Natural killer cell (primary cell): ENCODE measurements around the gene FBXW4. TPM values are rescaled to one million over a fixed set of nuclear protein-coding genes. Genes with fewer than 3 reads are reported as not detected.

Experiments
- ATAC-seq, 3 donors: fragments of 150-1000 bp in 2 of 3; fragments of 200-7000 bp in 1 of 3; cut with Tn5 transposase; 1 replicate in 1 of 3; 2 replicates in 2 of 3; pipeline ENCODE4 v1.10.0; 2021; ENCODE audit warnings: mild to moderate bottlenecking in 2 of 3, moderate library complexity in 2 of 3
- DNase-seq, 2 donors: peaks; one replicate each; pipeline versions ENCODE4 v3.0.0 to v3.0.0-alpha.2; 2013 to 2021; ENCODE audit warnings: mixed read lengths in 1 of 2
- H3K27ac ChIP-seq: one replicate; pipeline ENCODE4 v1.5.1; 2013; ENCODE audit warnings: mild to moderate bottlenecking, low read length
- H3K27me3 ChIP-seq: one replicate; pipeline ENCODE4 v1.6.1; 2013; ENCODE audit warnings: low read length; ENCODE audit not compliant: control insufficient read depth, insufficient read depth
- H3K36me3 ChIP-seq: one replicate; pipeline ENCODE4 v1.6.1; 2013; ENCODE audit warnings: low read length; ENCODE audit not compliant: control insufficient read depth, insufficient read depth
- H3K4me1 ChIP-seq: one replicate; pipeline ENCODE4 v1.6.1; 2013; ENCODE audit warnings: low read length; ENCODE audit not compliant: control insufficient read depth, insufficient read depth
- H3K4me3 ChIP-seq: one replicate; pipeline ENCODE4 v1.5.1; 2013; ENCODE audit warnings: low read length
- H3K9me3 ChIP-seq: one replicate; pipeline ENCODE4 v1.6.1; 2013; ENCODE audit warnings: low read length; ENCODE audit not compliant: control insufficient read depth, insufficient read depth
- H3K27ac Mint-ChIP-seq, 2 donors: one replicate each; pipeline ENCODE4 v1.8.0; 2022; ENCODE audit warnings: mild to moderate bottlenecking in 2 of 2, mixed read lengths in 2 of 2, moderate library complexity in 1 of 2
- H3K27me3 Mint-ChIP-seq, 2 donors: one replicate each; pipeline ENCODE4 v1.8.0; 2022; ENCODE audit warnings: low read depth in 2 of 2, mixed read lengths in 2 of 2
- H3K36me3 Mint-ChIP-seq: one replicate; pipeline ENCODE4 v1.8.0; 2022; ENCODE audit warnings: mixed read lengths
- H3K4me1 Mint-ChIP-seq, 2 donors: one replicate each; pipeline ENCODE4 v1.8.0; 2022; ENCODE audit warnings: mixed read lengths in 2 of 2
- H3K4me3 Mint-ChIP-seq: one replicate; pipeline ENCODE4 v1.8.0; 2022; ENCODE audit warnings: mild to moderate bottlenecking, moderate library complexity, mixed read lengths
- H3K9me3 Mint-ChIP-seq, 2 donors: one replicate each; pipeline ENCODE4 v1.8.0; 2022; ENCODE audit warnings: mixed read lengths in 2 of 2
- WGBS: methylation state at CpG from one replicate; pipeline ENCODE4 v1.1.7; 2013; ENCODE audit warnings: missing lambda C conversion rate; ENCODE audit not compliant: insufficient coverage; 5-methylcytosine and 5-hydroxymethylcytosine counted together
- intact Hi-C: fragments of 100-400 bp; cut with micrococcal nuclease; formaldehyde crosslinking; loops from one replicate; pipeline ENCODE4 v1.14.2; 2022
- total RNA-seq, 4 donors: library from RNA; stranded (reverse); fragments of 120-200 nt in 1 of 4; gene quantifications; one replicate each; pipeline versions ENCODE4 v1.2.3 to v1.2.4, GENCODE V29; 2013 to 2022
- TF ChIP-seq, protein P1 (sequence below): fragments of 200-600 bp; IDR thresholded peaks from one replicate; pipeline ENCODE4 v1.8.0; 2022; ENCODE audit warnings: antibody characterized with exemption

FBXW4 gene
- total RNA-seq, 3 donors from 2014 or later (not counting 1 experiment from before 2014, with no cell fraction given), result 85.9 to 106 (median 91.9) TPM

DNA sequence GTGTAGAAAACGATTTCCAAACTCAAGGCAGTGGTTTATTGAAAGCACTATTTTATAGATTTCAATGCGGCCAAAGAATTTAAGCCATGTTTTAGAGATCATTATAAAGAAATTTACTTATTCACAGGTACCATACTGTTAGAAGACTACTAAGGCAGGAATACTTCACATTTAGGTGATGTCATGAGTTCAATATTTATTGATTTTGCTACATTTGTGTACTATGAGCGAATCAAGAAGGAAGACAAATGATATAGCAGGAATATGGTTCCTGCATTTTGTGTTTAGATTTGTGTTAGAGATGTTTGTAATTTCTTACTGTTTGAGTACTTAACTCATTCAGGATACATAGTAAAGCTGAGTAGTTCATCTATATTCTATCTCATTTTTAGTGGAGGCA lies 1.7 kb upstream of the FBXW4 start:
- Mint-ChIP-seq H3K4me1 (peaks cover 16 to 21% of the 10 kb centered on the region in 2 donors), H3K27me3 (no peaks in the 10 kb centered on the region), H3K36me3 (no peaks in the 10 kb centered on the region), H3K9me3 (no peaks in the 10 kb centered on the region), H3K4me3 (peak overlapping the region; percentile 68), H3K27ac (peak overlapping the region; percentile 67 to 95)
- intact Hi-C loops, result no loop called here
- TF ChIP-seq, protein P1, sequence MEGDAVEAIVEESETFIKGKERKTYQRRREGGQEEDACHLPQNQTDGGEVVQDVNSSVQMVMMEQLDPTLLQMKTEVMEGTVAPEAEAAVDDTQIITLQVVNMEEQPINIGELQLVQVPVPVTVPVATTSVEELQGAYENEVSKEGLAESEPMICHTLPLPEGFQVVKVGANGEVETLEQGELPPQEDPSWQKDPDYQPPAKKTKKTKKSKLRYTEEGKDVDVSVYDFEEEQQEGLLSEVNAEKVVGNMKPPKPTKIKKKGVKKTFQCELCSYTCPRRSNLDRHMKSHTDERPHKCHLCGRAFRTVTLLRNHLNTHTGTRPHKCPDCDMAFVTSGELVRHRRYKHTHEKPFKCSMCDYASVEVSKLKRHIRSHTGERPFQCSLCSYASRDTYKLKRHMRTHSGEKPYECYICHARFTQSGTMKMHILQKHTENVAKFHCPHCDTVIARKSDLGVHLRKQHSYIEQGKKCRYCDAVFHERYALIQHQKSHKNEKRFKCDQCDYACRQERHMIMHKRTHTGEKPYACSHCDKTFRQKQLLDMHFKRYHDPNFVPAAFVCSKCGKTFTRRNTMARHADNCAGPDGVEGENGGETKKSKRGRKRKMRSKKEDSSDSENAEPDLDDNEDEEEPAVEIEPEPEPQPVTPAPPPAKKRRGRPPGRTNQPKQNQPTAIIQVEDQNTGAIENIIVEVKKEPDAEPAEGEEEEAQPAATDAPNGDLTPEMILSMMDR, result no peak
- Histone ChIP-seq H3K4me3 (no peak overlapping the region), H3K9me3 (no peaks in the 10 kb centered on the region), H3K4me1 (peaks cover 14% of the 10 kb centered on the region), H3K27me3 (no peaks in the 10 kb centered on the region), H3K27ac (no peak overlapping the region), H3K36me3 (no peaks in the 10 kb centered on the region)
- ATAC-seq (no peak), DNase-seq (no peak)
- 100% methylated on average over 2 of the region's 3 CpGs for WGBS

- 73% methylated on average over 10 of the region's 10 CpGs for WGBS
- H3K27me3 Mint-ChIP-seq, result no peaks in the 10 kb centered on the region
Measured at GRCh38 chr10:101695404-101695890, 477 bp upstream of the FBXW4 start.

DNA sequence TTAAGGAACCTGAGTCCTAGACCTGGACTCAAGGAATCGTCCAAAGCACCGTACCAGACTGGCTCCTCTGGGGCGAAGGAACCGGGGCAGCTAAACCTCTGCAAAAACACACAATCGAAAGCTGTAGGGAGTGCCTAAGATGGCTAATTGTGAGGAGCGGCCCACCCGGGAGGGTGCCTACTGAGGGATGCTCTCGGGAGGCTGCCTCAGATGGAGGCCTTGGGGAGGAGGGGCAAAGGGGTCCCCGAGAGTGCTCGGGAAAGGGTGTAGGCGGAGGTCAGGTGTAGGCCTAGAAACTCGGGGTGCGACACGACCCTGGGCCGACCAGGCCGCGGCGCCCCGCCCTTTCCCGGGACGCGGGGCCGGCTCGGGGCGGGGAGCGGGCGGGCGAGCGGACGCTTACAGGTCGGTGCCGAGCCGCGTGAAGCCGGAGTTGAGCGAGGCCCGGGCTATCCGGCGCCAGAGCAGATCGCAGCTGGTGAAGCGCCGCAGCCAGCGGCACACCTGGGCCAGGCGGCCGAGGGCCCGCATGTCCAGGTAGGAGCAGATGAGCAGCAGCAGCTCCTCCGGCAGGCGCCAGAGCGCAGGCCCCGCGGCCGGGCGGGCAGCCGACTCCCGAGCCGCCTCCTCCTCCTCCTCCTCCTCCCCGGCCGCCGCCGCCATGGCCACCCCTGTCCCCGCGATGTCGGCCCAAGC lies 844 bp downstream of the FBXW4 start:
- H3K4me1 ChIP-seq, result peaks cover 18% of the 10 kb centered on the region
- Mint-ChIP-seq H3K4me1 (peaks cover 41 to 46% of the 10 kb centered on the region in 2 donors), H3K4me3 (peak overlapping the region; percentile 94), H3K27ac (peak overlapping the region; percentile 95 to 99), H3K36me3 (no peaks in the 10 kb centered on the region), H3K27me3 (no peaks in the 10 kb centered on the region), H3K9me3 (no peaks in the 10 kb centered on the region)
- DNase-seq (peak; percentile 70 to 79), ATAC-seq (peak; percentile 67 to 84 (median 74))
- H3K4me3 ChIP-seq, result peak overlapping the region; percentile 85
- H3K9me3 ChIP-seq, result no peaks in the 10 kb centered on the region
- peak overlapping the region; percentile 98 for H3K27ac ChIP-seq
- TF ChIP-seq, protein P1, result no peak
- H3K36me3 ChIP-seq, result no peaks in the 10 kb centered on the region
- intact Hi-C loops, result no loop called here
- H3K27me3 ChIP-seq, result no peaks in the 10 kb centered on the region
- under 1% methylated on average over 63 of the region's 63 CpGs for WGBS

More at GRCh38 chr10:101695404-101695890, 477 bp upstream of the FBXW4 start:
- Histone ChIP-seq H3K27me3 (no peaks in the 10 kb centered on the region), H3K9me3 (no peaks in the 10 kb centered on the region), H3K36me3 (no peaks in the 10 kb centered on the region), H3K27ac (peak overlapping the region; percentile 85), H3K4me1 (peaks cover 18% of the 10 kb centered on the region), H3K4me3 (peak overlapping the region; percentile 48)
- Mint-ChIP-seq H3K36me3 (no peaks in the 10 kb centered on the region), H3K4me1 (peaks cover 28 to 33% of the 10 kb centered on the region in 2 donors), H3K4me3 (peak overlapping the region; percentile 80), H3K27ac (peak overlapping the region; percentile 95 to 99), H3K9me3 (no peaks in the 10 kb centered on the region)
- intact Hi-C loops, result no loop called here
- no peak for ATAC-seq
- no peak for DNase-seq
- TF ChIP-seq, protein P1, result no peak
